GM12801 (cell line): Measurements from ENCODE around the gene COMTD1.

ENCODE experiments used
- TF ChIP-seq, protein P1 (sequence below): IDR thresholded peaks from one replicate; pipeline ENCODE4 v1.5.1; 2011; ENCODE audit warnings: control low read depth; ENCODE audit not compliant: insufficient read length; ENCODE audit errors: extremely low read depth

COMTD1 gene

DNA sequence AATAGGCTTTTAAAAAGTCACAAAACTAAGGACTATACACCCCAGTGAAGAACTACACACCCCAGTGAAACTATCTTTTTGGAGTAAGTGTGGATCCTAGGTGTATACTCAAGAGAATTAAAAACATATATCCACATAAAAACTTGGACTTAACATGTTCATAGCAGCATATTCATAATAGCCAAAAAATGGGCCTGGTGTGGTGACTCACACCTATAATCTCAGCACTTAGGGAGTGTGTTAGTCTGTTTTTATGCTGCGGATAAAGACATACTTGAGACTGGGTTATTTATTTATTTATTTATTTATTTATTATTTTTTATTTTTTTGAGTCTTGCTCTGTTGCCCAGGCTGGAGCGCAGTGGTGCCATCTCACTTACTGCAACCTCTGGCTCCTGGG, 19.0 kb upstream of the COMTD1 start:
- TF ChIP-seq, protein P1, sequence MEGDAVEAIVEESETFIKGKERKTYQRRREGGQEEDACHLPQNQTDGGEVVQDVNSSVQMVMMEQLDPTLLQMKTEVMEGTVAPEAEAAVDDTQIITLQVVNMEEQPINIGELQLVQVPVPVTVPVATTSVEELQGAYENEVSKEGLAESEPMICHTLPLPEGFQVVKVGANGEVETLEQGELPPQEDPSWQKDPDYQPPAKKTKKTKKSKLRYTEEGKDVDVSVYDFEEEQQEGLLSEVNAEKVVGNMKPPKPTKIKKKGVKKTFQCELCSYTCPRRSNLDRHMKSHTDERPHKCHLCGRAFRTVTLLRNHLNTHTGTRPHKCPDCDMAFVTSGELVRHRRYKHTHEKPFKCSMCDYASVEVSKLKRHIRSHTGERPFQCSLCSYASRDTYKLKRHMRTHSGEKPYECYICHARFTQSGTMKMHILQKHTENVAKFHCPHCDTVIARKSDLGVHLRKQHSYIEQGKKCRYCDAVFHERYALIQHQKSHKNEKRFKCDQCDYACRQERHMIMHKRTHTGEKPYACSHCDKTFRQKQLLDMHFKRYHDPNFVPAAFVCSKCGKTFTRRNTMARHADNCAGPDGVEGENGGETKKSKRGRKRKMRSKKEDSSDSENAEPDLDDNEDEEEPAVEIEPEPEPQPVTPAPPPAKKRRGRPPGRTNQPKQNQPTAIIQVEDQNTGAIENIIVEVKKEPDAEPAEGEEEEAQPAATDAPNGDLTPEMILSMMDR, result no peak

DNA sequence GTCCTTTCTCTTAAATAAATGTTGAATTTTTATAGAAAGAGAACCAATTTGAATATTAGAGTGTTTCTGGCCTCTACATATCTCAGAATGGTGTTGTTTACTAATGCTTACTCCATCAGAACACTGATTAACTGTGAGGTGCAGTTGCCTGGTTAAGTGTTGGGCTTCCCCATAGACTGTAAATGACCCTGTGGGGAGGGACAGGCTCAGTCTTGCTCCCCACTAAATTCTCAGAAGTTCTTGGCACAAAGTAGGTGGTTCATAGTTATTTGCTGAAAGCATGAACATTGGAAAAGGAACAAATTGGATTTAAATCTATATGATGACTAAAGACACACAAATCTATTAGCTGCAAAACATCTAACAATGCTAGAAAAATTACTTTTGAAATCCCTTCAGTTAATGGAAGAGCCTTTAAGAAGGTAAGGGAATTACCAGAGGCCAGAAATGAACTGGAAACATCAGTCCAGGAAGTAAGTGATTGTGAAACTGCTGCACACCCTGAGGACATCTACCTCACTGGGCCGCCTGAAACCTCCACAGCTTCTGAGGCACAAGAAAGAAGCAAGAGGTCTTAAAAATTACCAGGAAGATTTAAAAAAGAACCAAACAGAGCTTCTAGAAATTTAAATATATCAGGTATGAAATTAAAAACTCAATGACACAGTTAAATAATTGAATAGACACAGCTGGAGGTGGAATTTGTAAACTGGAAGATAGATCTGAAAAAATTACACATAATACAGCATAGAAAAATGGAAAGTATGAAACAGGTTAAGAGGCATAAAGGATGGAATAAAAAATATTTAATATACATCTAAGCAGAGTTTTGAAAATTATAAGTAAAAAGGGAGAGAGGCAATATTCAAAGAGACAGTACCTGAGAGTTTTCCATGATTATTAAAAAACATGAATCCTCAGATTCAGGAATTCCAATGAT, 17.8 kb upstream of the COMTD1 start:
- TF ChIP-seq, protein P1, result no peak

DNA sequence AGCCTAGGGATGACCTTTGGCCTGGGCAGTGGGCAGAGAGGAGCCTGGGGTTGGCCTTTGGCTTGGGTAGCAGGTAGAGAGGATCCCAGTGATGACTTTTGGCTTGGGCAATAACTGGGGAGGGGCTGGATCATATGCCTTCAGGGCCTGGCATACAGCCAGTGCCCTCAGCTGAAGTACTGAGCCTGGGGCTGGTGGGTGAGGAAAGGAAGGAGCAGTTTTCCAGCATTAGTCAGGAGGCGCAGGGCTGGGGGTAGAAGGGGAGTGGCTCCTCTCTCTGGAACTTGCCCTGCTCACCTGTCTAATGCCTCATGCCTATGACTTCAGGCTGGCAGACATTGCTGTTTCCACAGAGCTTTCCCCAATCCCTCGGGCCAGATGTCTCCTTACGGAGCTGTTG, 15.2 kb upstream of the COMTD1 start:
- TF ChIP-seq, protein P1, result no peak

DNA sequence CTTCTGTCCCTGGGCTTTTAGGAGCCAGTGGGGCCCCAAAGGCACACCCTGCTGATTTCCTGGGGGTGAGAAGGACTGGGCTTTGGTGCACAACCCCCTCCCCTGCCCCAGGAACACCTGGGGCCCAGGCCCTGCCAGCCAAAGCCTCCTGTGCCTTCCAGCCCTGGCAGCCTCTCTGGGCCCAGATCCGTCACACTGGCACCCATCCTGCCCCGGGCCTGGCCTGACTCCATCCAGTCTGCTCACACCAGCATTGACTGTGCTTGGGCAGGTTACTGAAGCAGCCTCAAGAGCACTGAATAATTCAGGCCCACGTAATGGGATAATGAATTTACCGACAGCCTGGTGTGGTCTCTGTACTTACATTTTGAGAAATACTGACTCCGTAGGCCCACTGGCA, 12.0 kb upstream of the COMTD1 start:
- TF ChIP-seq, protein P1, result no peak

DNA sequence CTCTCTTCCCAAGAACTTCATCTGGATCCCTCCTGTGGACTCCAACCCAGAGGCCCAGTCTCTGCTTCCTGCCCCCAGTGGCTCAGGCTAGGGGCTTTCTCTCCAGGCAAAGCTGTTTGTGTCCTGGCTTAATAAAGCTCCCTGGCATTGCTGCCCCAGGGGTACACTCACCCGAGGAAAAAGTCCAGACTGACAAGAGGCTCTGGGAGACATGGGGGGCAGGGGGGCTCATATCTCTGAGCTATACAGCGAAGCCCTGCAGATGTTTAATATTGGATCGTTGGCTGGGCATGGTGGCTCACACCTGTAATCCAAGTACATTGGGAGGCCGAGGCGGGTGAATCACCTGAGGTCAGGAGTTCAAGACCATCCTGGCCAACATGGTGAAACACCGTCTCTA, 10.7 kb upstream of the COMTD1 start:
- TF ChIP-seq, protein P1, result no peak

DNA sequence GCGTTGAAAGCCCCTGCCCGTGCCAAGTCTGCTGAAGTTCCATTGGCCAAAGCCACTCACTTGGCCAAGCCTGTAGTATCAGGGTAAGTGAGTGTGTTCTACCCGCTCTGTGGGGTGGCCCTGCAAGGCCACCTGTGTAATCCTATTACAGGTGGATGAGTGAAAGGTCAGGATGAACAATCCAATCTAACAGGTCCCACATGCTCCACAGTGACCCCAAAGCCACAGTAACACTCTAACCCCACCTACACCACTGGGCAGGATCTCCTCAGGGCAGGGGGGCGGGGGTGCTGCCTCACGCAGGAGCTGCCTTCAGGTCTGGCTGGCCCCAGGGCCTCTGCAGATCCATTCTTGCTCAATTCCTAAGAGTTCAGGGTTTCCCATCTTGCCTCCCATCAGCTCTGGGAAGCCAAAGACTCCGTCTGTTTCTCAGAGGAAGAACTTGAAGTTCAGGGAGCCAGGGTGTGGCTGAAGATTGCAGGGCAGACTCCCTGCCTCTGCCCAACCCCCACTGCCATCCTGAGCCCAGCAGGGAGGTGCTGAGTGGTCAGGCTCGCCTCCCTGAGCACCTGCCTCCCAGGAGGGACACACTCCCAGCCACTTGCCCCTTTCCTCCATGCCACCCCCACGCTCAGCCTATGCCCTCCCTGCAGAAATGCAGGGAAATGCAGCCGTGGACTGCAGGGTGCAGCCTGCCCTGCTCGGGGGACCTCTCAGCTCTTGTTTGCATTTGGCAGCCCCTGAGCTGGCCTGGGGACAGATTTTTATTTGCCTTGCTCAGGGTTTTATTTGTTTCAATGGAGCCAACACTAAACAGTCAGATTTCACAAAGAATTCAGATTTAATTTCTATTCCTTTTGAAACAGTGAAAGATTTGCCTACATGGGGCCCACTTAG, 9.8 kb upstream of the COMTD1 start:
- TF ChIP-seq, protein P1, result no peak
